ENCODE data around the gene LDOC1.
"Not testable (repeated sequence)": the region's sequence is repeated elsewhere in the genome, so short reads cannot be mapped to it uniquely, and the experiment has no call there.

LDOC1 gene

DNA sequence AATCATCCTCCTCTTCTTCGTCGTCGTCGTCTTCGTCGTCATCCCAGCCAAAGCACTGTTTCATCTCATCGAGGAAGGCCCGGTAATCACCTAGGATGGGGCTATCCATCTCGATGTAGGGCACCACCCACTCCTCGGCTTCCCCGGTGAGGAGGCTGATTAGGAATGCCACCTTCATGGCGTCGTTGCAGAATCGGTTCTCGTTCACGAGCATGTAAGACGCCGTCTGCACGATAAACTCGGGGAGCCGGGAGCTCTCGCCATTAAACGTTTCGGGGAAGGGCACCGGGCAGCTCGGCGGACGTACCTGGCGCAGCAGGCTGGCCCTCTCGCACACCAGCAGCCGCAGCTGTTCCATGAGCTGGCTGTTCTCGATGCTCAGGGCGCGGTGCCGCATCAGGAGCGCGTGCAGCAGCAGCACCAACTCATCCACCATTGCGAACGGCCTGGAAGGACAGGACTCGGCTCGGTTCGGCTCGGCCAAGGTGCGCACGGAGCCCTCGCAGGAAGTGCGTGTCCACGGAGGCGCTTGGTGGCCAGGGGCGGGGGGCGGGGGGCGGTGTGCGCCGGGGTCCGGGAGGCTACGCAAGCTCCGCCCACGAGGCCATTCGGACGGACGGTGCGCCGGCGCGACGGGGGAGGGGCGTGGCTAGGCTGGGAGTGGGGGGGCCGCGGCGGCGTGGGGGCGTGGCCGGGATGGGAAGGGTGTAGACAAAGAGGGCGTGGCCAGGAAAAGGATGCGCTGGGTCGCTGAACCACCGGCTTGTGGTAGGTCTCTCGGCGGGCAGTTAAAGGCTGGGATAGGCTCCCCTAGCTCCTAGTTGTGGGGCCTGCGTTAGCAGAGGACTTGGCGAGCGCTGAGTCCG, at the start of gene LDOC1:
LDOC1 (minus strand) TSS at position 544 of the 866 bp plus-strand sequence; CDS start at position 436, 108 bp downstream.
- peaks cover 6% of the 10 kb centered on the region for H3K4me1 Mint-ChIP-seq
- no peak within 1 kb of the TSS for H3K27ac Mint-ChIP-seq
- H3K27me3 Mint-ChIP-seq, result peaks cover 7% of the 10 kb centered on the region
- ATAC-seq (peak; percentile 52), DNase-seq (peak; percentile 57)
- no peaks in the 10 kb centered on the region for H3K36me3 Mint-ChIP-seq (ENCODE audit: low read depth)
- H3K4me3 Mint-ChIP-seq, result peak within 1 kb of the TSS; percentile 63
- H3K9me3 Mint-ChIP-seq, result no peaks in the 10 kb centered on the region

DNA sequence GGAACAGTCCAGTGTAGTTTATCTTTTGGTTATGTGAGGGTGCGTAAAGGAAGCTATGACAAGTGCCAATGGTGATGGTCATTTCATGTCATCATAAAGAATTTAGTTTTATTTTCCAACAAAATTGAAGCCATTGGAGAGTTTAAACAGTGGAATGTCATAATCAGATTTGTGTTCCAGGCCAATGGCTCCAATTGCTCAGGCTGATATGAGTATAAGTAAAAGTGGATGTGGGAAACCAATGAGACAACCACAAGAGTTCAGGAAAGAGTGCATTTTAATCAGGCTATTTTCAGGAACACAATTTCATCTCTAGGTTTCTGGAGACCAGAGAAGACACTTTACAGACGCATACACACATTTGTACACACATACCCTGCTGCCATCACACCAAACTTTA, 44.7 kb upstream of the LDOC1 start:
- Mint-ChIP-seq H3K4me1 (no peaks in the 10 kb centered on the region), H3K27ac (no peak overlapping the region), H3K27me3 (no peaks in the 10 kb centered on the region), H3K4me3 (no peak overlapping the region), H3K9me3 (no peaks in the 10 kb centered on the region), H3K36me3 (ENCODE audit: low read depth) (no peaks in the 10 kb centered on the region)
- ATAC-seq (no peak), DNase-seq (no peak)

DNA sequence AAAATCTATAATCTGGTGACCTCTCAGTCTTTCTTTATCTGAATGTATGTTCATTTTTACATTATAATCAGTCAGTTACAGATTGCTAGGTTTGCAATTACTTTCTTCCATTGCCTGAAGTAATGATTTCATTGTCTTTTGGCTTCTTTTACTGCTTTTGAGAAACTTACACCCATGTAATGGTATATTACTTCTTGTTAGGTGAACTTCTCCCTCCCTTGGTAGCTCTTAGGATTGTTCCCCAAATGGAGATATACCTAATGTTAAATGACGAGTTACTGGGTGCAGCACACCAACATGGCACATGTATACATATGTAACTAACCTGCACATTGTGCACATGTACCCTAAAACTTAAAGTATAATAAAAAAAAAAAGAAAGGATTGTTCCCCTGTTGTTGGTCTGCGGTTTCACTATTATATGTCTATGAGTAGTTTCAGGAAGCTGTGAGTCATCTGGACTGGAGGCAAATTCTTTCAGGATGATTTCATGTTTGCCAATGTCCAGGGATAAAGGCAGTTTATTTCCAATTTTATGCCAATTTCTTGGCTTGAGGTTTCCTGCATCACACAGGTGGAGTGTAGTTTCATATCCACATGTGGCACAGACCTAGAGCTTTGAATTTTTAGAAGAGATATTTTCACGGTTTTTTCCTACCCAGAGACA, 43.5 kb upstream of the LDOC1 start:
- no peaks in the 10 kb centered on the region for H3K9me3 Mint-ChIP-seq
- H3K4me1 Mint-ChIP-seq, result no peaks in the 10 kb centered on the region
- DNase-seq, result no peak
- no peak overlapping the region for H3K4me3 Mint-ChIP-seq
- H3K27me3 Mint-ChIP-seq, result no peaks in the 10 kb centered on the region
- ATAC-seq, result no peak
- no peak overlapping the region for H3K27ac Mint-ChIP-seq
- H3K36me3 Mint-ChIP-seq (ENCODE audit: low read depth), result no peaks in the 10 kb centered on the region

- H3K4me3 Mint-ChIP-seq, result no peak overlapping the region
- no peaks in the 10 kb centered on the region for H3K36me3 Mint-ChIP-seq (ENCODE audit: low read depth)
- no peaks in the 10 kb centered on the region for H3K4me1 Mint-ChIP-seq
- no peak for ATAC-seq
- no peak for DNase-seq
- no peaks in the 10 kb centered on the region for H3K27me3 Mint-ChIP-seq
- H3K27ac Mint-ChIP-seq, result no peak overlapping the region
- H3K9me3 Mint-ChIP-seq, result no peaks in the 10 kb centered on the region
Measured at GRCh38 chrX:141214196-141214595, 37.3 kb upstream of the LDOC1 start.

- H3K27me3 Mint-ChIP-seq, result no peaks in the 10 kb centered on the region
- no peak overlapping the region for H3K4me3 Mint-ChIP-seq
- no peak for DNase-seq
- no peak for ATAC-seq
- H3K4me1 Mint-ChIP-seq, result no peaks in the 10 kb centered on the region
- H3K27ac Mint-ChIP-seq, result no peak overlapping the region
- H3K9me3 Mint-ChIP-seq, result peaks cover 3% of the 10 kb centered on the region
- H3K36me3 Mint-ChIP-seq (ENCODE audit: low read depth), result no peaks in the 10 kb centered on the region
Measured at GRCh38 chrX:141201962-141202361, 25.0 kb upstream of the LDOC1 start.

DNA sequence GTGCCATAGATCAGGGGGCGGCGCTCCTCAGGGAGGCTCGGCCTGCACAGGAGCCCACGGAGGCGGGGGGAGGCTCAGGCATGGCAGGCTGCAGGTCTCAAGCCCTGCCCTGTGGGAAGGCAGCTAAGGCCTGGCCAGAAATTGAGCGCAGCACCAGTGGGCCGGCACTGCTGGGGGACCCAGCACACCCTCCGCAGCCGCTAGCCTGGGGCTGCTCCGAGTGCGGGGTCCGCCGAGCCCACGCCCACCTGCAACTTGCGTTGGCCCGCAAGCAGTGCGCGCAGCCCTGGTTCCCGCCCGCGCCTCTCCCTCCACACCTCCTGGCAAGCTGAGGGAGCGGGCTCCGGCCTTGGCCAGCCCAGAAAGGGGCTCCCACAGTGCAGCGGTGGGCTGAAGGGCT, 11.6 kb upstream of the LDOC1 start:
- not testable (repeated sequence) for H3K36me3 Mint-ChIP-seq (ENCODE audit: low read depth); H3K4me3 Mint-ChIP-seq; H3K27ac Mint-ChIP-seq; DNase-seq; H3K27me3 Mint-ChIP-seq; H3K9me3 Mint-ChIP-seq; H3K4me1 Mint-ChIP-seq; ATAC-seq

DNA sequence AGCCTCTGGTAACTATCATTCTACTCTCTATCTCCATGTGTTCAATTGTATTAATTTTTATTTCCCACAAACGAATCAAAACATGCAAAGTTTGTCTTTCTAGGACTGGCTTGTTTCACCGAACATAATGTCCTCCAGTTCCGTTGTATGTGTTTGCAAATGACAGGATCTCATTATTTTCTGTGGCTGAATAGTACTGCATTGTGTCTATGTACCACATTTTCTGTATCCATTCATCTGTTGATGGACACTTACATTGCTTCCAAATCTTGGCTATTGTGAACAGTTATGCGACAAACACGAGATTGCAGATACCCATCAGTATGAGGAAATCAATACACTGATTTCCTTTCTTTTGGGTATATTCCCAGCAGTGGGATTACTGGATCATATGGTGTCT, 8.4 kb upstream of the LDOC1 start:
- no peaks in the 10 kb centered on the region for H3K4me1 Mint-ChIP-seq
- H3K4me3 Mint-ChIP-seq, result no peak overlapping the region
- ATAC-seq (no peak), DNase-seq (no peak)
- H3K27me3 Mint-ChIP-seq, result no peaks in the 10 kb centered on the region
- H3K36me3 Mint-ChIP-seq (ENCODE audit: low read depth), result no peaks in the 10 kb centered on the region
- no peaks in the 10 kb centered on the region for H3K9me3 Mint-ChIP-seq
- H3K27ac Mint-ChIP-seq, result no peak overlapping the region

- ATAC-seq (no peak), DNase-seq (no peak)
- H3K36me3 Mint-ChIP-seq (ENCODE audit: low read depth), result no peaks in the 10 kb centered on the region
- H3K27me3 Mint-ChIP-seq, result no peaks in the 10 kb centered on the region
- H3K27ac Mint-ChIP-seq, result no peak overlapping the region
- H3K4me3 Mint-ChIP-seq, result no peak overlapping the region
- no peaks in the 10 kb centered on the region for H3K9me3 Mint-ChIP-seq
- H3K4me1 Mint-ChIP-seq, result no peaks in the 10 kb centered on the region
Measured at GRCh38 chrX:141183000-141183399, 6.1 kb upstream of the LDOC1 start.

GRCh38 chrX:141180851-141181250, 3.9 kb upstream of the LDOC1 start:
- Mint-ChIP-seq H3K27me3 (peaks cover 4% of the 10 kb centered on the region), H3K4me3 (no peak overlapping the region), H3K9me3 (no peaks in the 10 kb centered on the region), H3K4me1 (peaks cover 4% of the 10 kb centered on the region), H3K36me3 (ENCODE audit: low read depth) (no peaks in the 10 kb centered on the region), H3K27ac (no peak overlapping the region)
- ATAC-seq, result no peak
- DNase-seq, result no peak

DNA sequence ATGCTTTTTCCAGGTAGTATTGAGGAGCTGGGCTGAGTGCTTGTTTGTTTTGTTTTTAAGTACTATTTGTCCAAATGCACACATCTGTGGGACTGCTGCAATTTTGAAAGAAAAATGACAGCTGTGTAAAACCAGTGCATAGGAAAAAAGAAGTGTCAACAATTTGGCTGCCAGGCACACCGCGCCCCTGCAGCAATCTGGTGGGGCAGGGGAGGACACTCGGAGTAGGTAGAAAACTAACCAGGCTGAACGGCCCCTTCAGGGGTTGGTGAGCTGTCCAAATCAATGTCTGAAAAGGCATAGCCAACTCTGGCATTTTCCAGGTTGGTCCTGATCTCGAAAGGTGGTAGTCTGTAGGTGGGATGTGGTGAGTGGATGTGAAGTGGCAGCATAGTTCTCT, 1.1 kb downstream of the LDOC1 start:
- Mint-ChIP-seq H3K9me3 (no peaks in the 10 kb centered on the region), H3K36me3 (ENCODE audit: low read depth) (no peaks in the 10 kb centered on the region), H3K4me1 (peaks cover 6% of the 10 kb centered on the region), H3K27me3 (peaks cover 7% of the 10 kb centered on the region), H3K4me3 (peak overlapping the region; percentile 63), H3K27ac (no peak overlapping the region)
- DNase-seq, result no peak
- ATAC-seq, result no peak

DNA sequence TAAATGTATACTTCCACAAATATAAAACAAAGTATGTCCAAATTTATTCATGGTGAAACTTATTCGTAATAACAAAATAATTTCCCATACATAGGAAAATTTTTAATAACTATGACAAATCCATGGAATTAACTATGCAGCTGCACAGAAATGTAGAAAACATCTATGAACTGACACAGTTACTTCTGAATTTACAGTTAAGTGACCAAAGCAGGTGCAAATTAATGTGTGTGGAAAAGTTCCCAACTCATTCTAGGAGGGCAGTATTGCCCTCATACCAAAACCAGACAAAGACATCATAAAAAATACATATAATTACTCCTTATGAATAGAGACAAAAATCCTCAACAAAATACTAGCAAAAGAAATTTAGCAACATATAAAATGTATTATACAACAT, 12.5 kb downstream of the LDOC1 start:
- H3K36me3 Mint-ChIP-seq (ENCODE audit: low read depth), result no peaks in the 10 kb centered on the region
- H3K4me1 Mint-ChIP-seq, result no peaks in the 10 kb centered on the region
- no peak overlapping the region for H3K27ac Mint-ChIP-seq
- no peaks in the 10 kb centered on the region for H3K9me3 Mint-ChIP-seq
- no peak overlapping the region for H3K4me3 Mint-ChIP-seq
- ATAC-seq, result no peak
- no peaks in the 10 kb centered on the region for H3K27me3 Mint-ChIP-seq
- DNase-seq, result no peak

- H3K9me3 Mint-ChIP-seq, result peaks cover 11% of the 10 kb centered on the region
- DNase-seq (no peak), ATAC-seq (no peak)
- H3K4me1 Mint-ChIP-seq, result peaks cover 3% of the 10 kb centered on the region
- H3K4me3 Mint-ChIP-seq, result no peak overlapping the region
- no peaks in the 10 kb centered on the region for H3K27me3 Mint-ChIP-seq
- no peak overlapping the region for H3K27ac Mint-ChIP-seq
- H3K36me3 Mint-ChIP-seq (ENCODE audit: low read depth), result peaks cover 2% of the 10 kb centered on the region
Measured at GRCh38 chrX:141158084-141158483, 18.8 kb downstream of the LDOC1 start.

DNA sequence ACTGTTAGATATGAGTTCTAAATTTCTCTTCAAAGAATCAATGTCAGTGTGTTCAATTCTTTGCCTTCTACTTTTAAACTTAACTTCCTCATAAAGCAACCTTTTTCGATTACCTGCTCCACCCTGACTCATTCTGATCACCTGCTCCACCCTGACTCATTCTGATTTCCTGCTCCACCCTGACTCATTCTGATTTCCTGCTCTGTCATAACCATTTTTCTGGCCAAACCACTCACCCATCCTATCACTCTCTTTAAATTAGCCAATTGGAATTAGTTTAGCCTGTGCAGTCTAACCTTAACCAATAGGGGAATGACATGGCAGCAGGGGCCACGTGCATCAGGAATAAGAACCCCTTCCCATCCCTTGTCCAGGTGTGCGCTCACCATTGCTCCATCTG, 21.7 kb downstream of the LDOC1 start:
- not testable (repeated sequence) for DNase-seq; H3K4me3 Mint-ChIP-seq; H3K27me3 Mint-ChIP-seq; H3K36me3 Mint-ChIP-seq (ENCODE audit: low read depth); ATAC-seq; H3K27ac Mint-ChIP-seq; H3K4me1 Mint-ChIP-seq
- H3K9me3 Mint-ChIP-seq, result peaks cover 16% of the 10 kb centered on the region

DNA sequence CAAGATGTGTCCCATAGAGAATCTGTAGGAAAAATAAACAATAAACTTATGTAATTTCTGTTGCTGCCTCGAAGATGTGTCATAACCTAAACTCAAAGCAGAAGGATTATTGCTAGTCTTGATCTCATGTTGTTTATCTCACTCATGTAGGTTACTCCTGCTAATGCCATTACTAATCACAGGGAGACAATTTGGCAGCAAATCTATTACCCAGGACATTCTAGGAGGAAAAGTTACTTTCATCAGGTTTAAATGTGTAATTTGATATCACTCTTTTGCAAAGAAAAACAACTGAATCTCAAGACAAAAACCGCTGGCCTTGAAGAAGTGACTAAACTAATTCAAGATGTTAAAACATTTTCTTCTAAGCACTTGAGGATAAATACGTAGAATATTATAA, 34.0 kb downstream of the LDOC1 start:
- Mint-ChIP-seq H3K36me3 (ENCODE audit: low read depth) (no peaks in the 10 kb centered on the region), H3K4me1 (no peaks in the 10 kb centered on the region), H3K27ac (no peak overlapping the region), H3K4me3 (no peak overlapping the region), H3K9me3 (no peaks in the 10 kb centered on the region), H3K27me3 (no peaks in the 10 kb centered on the region)
- no peak for ATAC-seq
- no peak for DNase-seq

DNA sequence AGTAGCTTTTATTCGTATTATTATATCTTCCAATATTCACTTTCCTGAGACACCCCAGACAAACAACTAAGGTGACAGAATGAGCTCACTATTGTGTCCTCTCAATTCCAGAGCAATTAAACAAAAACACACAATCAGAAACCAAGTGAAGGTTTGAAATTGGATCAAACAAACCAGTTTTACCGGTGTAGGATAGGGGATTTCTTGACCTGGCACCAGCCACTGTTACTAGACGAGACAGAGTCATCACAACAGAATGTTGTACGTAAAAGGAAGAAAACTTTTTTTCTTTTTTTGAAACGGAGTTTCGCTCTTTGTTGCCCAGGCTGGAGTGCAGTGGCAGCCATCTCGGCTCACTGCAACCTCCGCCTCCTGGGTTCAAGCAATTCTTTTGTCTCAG, 43.7 kb downstream of the LDOC1 start:
- DNase-seq (no peak), ATAC-seq (no peak)
- Mint-ChIP-seq H3K27me3 (no peaks in the 10 kb centered on the region), H3K9me3 (no peaks in the 10 kb centered on the region), H3K27ac (no peak overlapping the region), H3K4me1 (no peaks in the 10 kb centered on the region), H3K36me3 (ENCODE audit: low read depth) (no peaks in the 10 kb centered on the region), H3K4me3 (no peak overlapping the region)

Data from activated naive CD8-positive, alpha-beta T cell treated with anti-CD3 and anti-CD28 coated beads, Interleukin-2, amount 50 U/mL, for 24 hours (primary cell).